ENCODE data around the gene MYADML2. TPM values are rescaled to one million over a fixed set of nuclear protein-coding genes. Genes with fewer than 3 reads are reported as not detected.

The MYADML2 gene
- total RNA-seq, 1 experiment from 2014 or later, result 0.22 TPM

GRCh38 chr17:81916234-81917001, 30.6 kb downstream of the MYADML2 start:
- H3K27ac Mint-ChIP-seq, result peak overlapping the region in 1 of 3 experiments; percentile 79; a peak in 1 of 7 replicates
- Histone ChIP-seq H2BK15ac (ENCODE audit: low read depth, low read length) (no peak overlapping the region), H4K91ac (ENCODE audit: insufficient read length, low read depth, low read length) (no peak overlapping the region), H3K27me3 (ENCODE audit: insufficient read depth, low read length) (no peaks in the 10 kb centered on the region), H3K56ac (ENCODE audit: insufficient read length, low read depth, low read length) (no peak overlapping the region), H4K8ac (replicated peaks; ENCODE audit: insufficient read length, low read depth, low read length) (no peak overlapping the region), H3K23me2 (ENCODE audit: insufficient read length, low read depth, low read length, poor library complexity, severe bottlenecking) (peaks cover 5% of the 10 kb centered on the region), H4K5ac (ENCODE audit: insufficient read length, low read depth, low read length) (no peak overlapping the region), H3K79me2 (ENCODE audit: insufficient read depth, low read length) (peaks cover 1% of the 10 kb centered on the region; the same call in 1 of the 2 replicates), H2AK5ac (ENCODE audit: insufficient read length, low read length) (no peak overlapping the region), H3K27ac (ENCODE audit: insufficient read length, low read depth, low read length) (no peak overlapping the region), H3K4me2 (ENCODE audit: insufficient read depth, insufficient read length, low read length) (peak overlapping the region; percentile 74), H3K23ac (ENCODE audit: insufficient read length, low read depth, low read length) (no peak overlapping the region), H2BK12ac (ENCODE audit: insufficient read length, low read depth, low read length) (no peak overlapping the region), H3K4ac (ENCODE audit: low read depth, low read length) (no peak overlapping the region), H3K18ac (ENCODE audit: insufficient read length, low read depth, low read length) (no peak overlapping the region), H3T11ph (ENCODE audit: low read length) (no peak overlapping the region), H3K79me1 (ENCODE audit: insufficient read depth, low read depth, low read length, poor library complexity, severe bottlenecking) (no peaks in the 10 kb centered on the region), H3K4me1 (ENCODE audit: insufficient read depth, low read length) (no peaks in the 10 kb centered on the region), H2AFZ (ENCODE audit: low read length) (no peak overlapping the region), H3K9ac (ENCODE audit: extremely low read depth, insufficient read length, low read length) (no peak overlapping the region), H2BK120ac (ENCODE audit: low read depth, low read length, poor library complexity, severe bottlenecking) (no peak overlapping the region), H3K14ac (ENCODE audit: insufficient read depth, low read length) (no peak overlapping the region), H3K9me3 (ENCODE audit: control insufficient read depth, low read depth, low read length) (no peaks in the 10 kb centered on the region), H4K20me1 (ENCODE audit: control insufficient read depth, insufficient read depth, insufficient read length) (no peaks in the 10 kb centered on the region), H2BK20ac (ENCODE audit: low read depth, low read length, poor library complexity, severe bottlenecking) (no peak overlapping the region), H2BK5ac (ENCODE audit: insufficient read length, low read length) (no peak overlapping the region)
- H3K9me3 Mint-ChIP-seq, result no peaks in the 10 kb centered on the region; a peak in 1 of 5 replicates
- H3K4me3 Mint-ChIP-seq, result peak overlapping the region; percentile 80 to 87
- no peak for TF ChIP-seq CTCF (conservative IDR thresholded peaks at IDR 0.05)
- DNase-seq, result no peak
- H3K36me3 Mint-ChIP-seq (ENCODE audit: insufficient read depth in 1 of 3, low read depth in 3 of 3), result peaks cover 21 to 52% (median 51%) of the 10 kb centered on the region in 3 experiments; a peak in 6 of 7 replicates
- WGBS (ENCODE audit: extremely low coverage, insufficient read length, low lambda C conversion rate), result no CpG with 5 or more reads among the region's 21 CpGs
- no peaks in the 10 kb centered on the region for H3K27me3 Mint-ChIP-seq (ENCODE audit: low read depth)
- H3K4me1 Mint-ChIP-seq, result peaks cover 13% of the 10 kb centered on the region in 2 experiments

All from H9 (cell line).